ENCODE measurements around the gene DR1. TPM values are rescaled to one million over a fixed set of nuclear protein-coding genes. Genes with fewer than 3 reads are reported as not detected.
"Not testable (repeated sequence)": the region's sequence is repeated elsewhere in the genome, so short reads cannot be mapped to it uniquely, and the experiment has no call there.

The DR1 gene
- total RNA-seq, 1 experiment from 2014 or later, result 106 TPM

- Histone ChIP-seq H3K4me3 (ENCODE audit: insufficient read depth, low read depth, low read length) (peak overlapping the region; percentile 16; the same call in 1 of the 2 replicates), H3K27me3 (ENCODE audit: control insufficient read depth, insufficient read depth, low read length) (no peaks in the 10 kb centered on the region), H3K36me3 (replicated peaks; ENCODE audit: control insufficient read depth, insufficient read depth, low read length) (peaks cover under 1% of the 10 kb centered on the region)
- no peak for DNase-seq
Measured at GRCh38 chr1:93349231-93350135, 3.8 kb downstream of the DR1 start.

GRCh38 chr1:93350322-93350721, 4.6 kb downstream of the DR1 start:
- no peak for DNase-seq
- peaks cover 2% of the 10 kb centered on the region for H3K36me3 ChIP-seq (replicated peaks; ENCODE audit: control insufficient read depth, insufficient read depth, low read length)
- H3K27me3 ChIP-seq (ENCODE audit: control insufficient read depth, insufficient read depth, low read length), result no peaks in the 10 kb centered on the region
- no peak overlapping the region for H3K4me3 ChIP-seq (ENCODE audit: insufficient read depth, low read depth, low read length)

- Histone ChIP-seq H3K4me3 (ENCODE audit: insufficient read depth, low read depth, low read length) (no peak overlapping the region), H3K36me3 (replicated peaks; ENCODE audit: control insufficient read depth, insufficient read depth, low read length) (peaks cover 2% of the 10 kb centered on the region), H3K27me3 (ENCODE audit: control insufficient read depth, insufficient read depth, low read length) (no peaks in the 10 kb centered on the region)
- no peak for DNase-seq
Measured at GRCh38 chr1:93350875-93351274, 5.2 kb downstream of the DR1 start.

- H3K4me3 ChIP-seq (ENCODE audit: insufficient read depth, low read depth, low read length); DNase-seq; H3K36me3 ChIP-seq (replicated peaks; ENCODE audit: control insufficient read depth, insufficient read depth, low read length); H3K27me3 ChIP-seq (ENCODE audit: control insufficient read depth, insufficient read depth, low read length): not testable (repeated sequence)
Measured at GRCh38 chr1:93351346-93351745, 5.6 kb downstream of the DR1 start.

- no peak for DNase-seq
- Histone ChIP-seq H3K27me3 (ENCODE audit: control insufficient read depth, insufficient read depth, low read length) (no peaks in the 10 kb centered on the region), H3K4me3 (ENCODE audit: insufficient read depth, low read depth, low read length) (no peak overlapping the region), H3K36me3 (replicated peaks; ENCODE audit: control insufficient read depth, insufficient read depth, low read length) (peaks cover 2% of the 10 kb centered on the region)
Measured at GRCh38 chr1:93352376-93352775, 6.7 kb downstream of the DR1 start.

- no peak overlapping the region for H3K4me3 ChIP-seq (ENCODE audit: insufficient read depth, low read depth, low read length)
- no peak for DNase-seq
- peaks cover 2% of the 10 kb centered on the region for H3K36me3 ChIP-seq (replicated peaks; ENCODE audit: control insufficient read depth, insufficient read depth, low read length)
- H3K27me3 ChIP-seq (ENCODE audit: control insufficient read depth, insufficient read depth, low read length), result no peaks in the 10 kb centered on the region
Measured at GRCh38 chr1:93353286-93353685, 7.6 kb downstream of the DR1 start.

- no peak overlapping the region for H3K4me3 ChIP-seq (ENCODE audit: insufficient read depth, low read depth, low read length)
- H3K27me3 ChIP-seq (ENCODE audit: control insufficient read depth, insufficient read depth, low read length), result no peaks in the 10 kb centered on the region
- peaks cover 2% of the 10 kb centered on the region for H3K36me3 ChIP-seq (replicated peaks; ENCODE audit: control insufficient read depth, insufficient read depth, low read length)
- DNase-seq, result no peak
Measured at GRCh38 chr1:93354749-93355148, 9.0 kb downstream of the DR1 start.

- Histone ChIP-seq H3K36me3 (replicated peaks; ENCODE audit: control insufficient read depth, insufficient read depth, low read length) (peaks cover 2% of the 10 kb centered on the region), H3K27me3 (ENCODE audit: control insufficient read depth, insufficient read depth, low read length) (no peaks in the 10 kb centered on the region), H3K4me3 (ENCODE audit: insufficient read depth, low read depth, low read length) (no peak overlapping the region)
- no peak for DNase-seq
Measured at GRCh38 chr1:93357242-93357641, 11.5 kb downstream of the DR1 start.

GRCh38 chr1:93358293-93358692, 12.6 kb downstream of the DR1 start:
- peak; percentile 21 for DNase-seq
- Histone ChIP-seq H3K4me3 (ENCODE audit: insufficient read depth, low read depth, low read length) (no peak overlapping the region), H3K36me3 (replicated peaks; ENCODE audit: control insufficient read depth, insufficient read depth, low read length) (peaks cover 2% of the 10 kb centered on the region), H3K27me3 (ENCODE audit: control insufficient read depth, insufficient read depth, low read length) (no peaks in the 10 kb centered on the region)

- H3K36me3 ChIP-seq (replicated peaks; ENCODE audit: control insufficient read depth, insufficient read depth, low read length), result no peaks in the 10 kb centered on the region; the same call in none of the 2 replicates
- H3K4me3 ChIP-seq (ENCODE audit: insufficient read depth, low read depth, low read length), result no peak overlapping the region
- no peaks in the 10 kb centered on the region for H3K27me3 ChIP-seq (ENCODE audit: control insufficient read depth, insufficient read depth, low read length)
- no peak for DNase-seq
Measured at GRCh38 chr1:93360111-93360510, 14.4 kb downstream of the DR1 start.

- H3K4me3 ChIP-seq (ENCODE audit: insufficient read depth, low read depth, low read length), result no peak overlapping the region
- H3K36me3 ChIP-seq (replicated peaks; ENCODE audit: control insufficient read depth, insufficient read depth, low read length), result peaks cover 1% of the 10 kb centered on the region
- no peak for DNase-seq
- no peaks in the 10 kb centered on the region for H3K27me3 ChIP-seq (ENCODE audit: control insufficient read depth, insufficient read depth, low read length)
Measured at GRCh38 chr1:93362237-93362636, 16.5 kb downstream of the DR1 start.

GRCh38 chr1:93365813-93366212, 20.1 kb downstream of the DR1 start:
- DNase-seq, result no peak
- no peak overlapping the region for H3K4me3 ChIP-seq (ENCODE audit: insufficient read depth, low read depth, low read length)
- H3K27me3 ChIP-seq (ENCODE audit: control insufficient read depth, insufficient read depth, low read length), result no peaks in the 10 kb centered on the region
- H3K36me3 ChIP-seq (replicated peaks; ENCODE audit: control insufficient read depth, insufficient read depth, low read length), result peaks cover 3% of the 10 kb centered on the region

GRCh38 chr1:93369734-93370133, 24.0 kb downstream of the DR1 start:
- DNase-seq, result no peak
- Histone ChIP-seq H3K4me3 (ENCODE audit: insufficient read depth, low read depth, low read length) (no peak overlapping the region), H3K36me3 (replicated peaks; ENCODE audit: control insufficient read depth, insufficient read depth, low read length) (peaks cover 3% of the 10 kb centered on the region), H3K27me3 (ENCODE audit: control insufficient read depth, insufficient read depth, low read length) (no peaks in the 10 kb centered on the region)

GRCh38 chr1:93374334-93375106, 28.8 kb downstream of the DR1 start:
- Histone ChIP-seq H3K4me3 (ENCODE audit: insufficient read depth, low read depth, low read length) (no peak overlapping the region), H3K36me3 (replicated peaks; ENCODE audit: control insufficient read depth, insufficient read depth, low read length) (no peaks in the 10 kb centered on the region), H3K27me3 (ENCODE audit: control insufficient read depth, insufficient read depth, low read length) (no peaks in the 10 kb centered on the region)
- DNase-seq, result no peak

GRCh38 chr1:93384656-93385055, 38.9 kb downstream of the DR1 start:
- DNase-seq, result no peak
- H3K4me3 ChIP-seq (ENCODE audit: insufficient read depth, low read depth, low read length), result no peak overlapping the region
- H3K27me3 ChIP-seq (ENCODE audit: control insufficient read depth, insufficient read depth, low read length), result no peaks in the 10 kb centered on the region
- no peaks in the 10 kb centered on the region for H3K36me3 ChIP-seq (replicated peaks; ENCODE audit: control insufficient read depth, insufficient read depth, low read length)

Measured in H7 (cell line).